MCF 10A (cell line): ENCODE data around the gene HECW1. TPM values are rescaled to one million over a fixed set of nuclear protein-coding genes. Genes with fewer than 3 reads are reported as not detected.
"Not testable (repeated sequence)": the region's sequence is repeated elsewhere in the genome, so short reads cannot be mapped to it uniquely, and the experiment has no call there.

Experiments
- BruUV-seq: library from RNA; stranded (reverse); fragments of 400-500 nt; replicated peaks from 2 replicates; lab custom pipeline; 2021; lab: Mats Ljungman, UMichigan
- CTCF ChIA-PET: fragments of 300-600 bp; sonication (Branson Sonifier 250); formaldehyde crosslinking; extraction: SDS; loops from one replicate; lab custom pipeline; 2021; ENCODE audit warnings: antibody characterized with exemption, inconsistent platforms; lab: Yijun Ruan, JAX
- POLR2A ChIA-PET: fragments of 300-600, 350-650 bp; sonication (Branson Sonifier 250); formaldehyde crosslinking; extraction: SDS; loops from one replicate; lab custom pipeline; 2020; ENCODE audit warnings: antibody characterized with exemption, inconsistent platforms; lab: Yijun Ruan, JAX
- DNase-seq: peaks from one replicate; pipeline ENCODE4 v3.0.0-alpha.2; 2018; ENCODE audit not compliant: unreplicated experiment
- H3K27ac Mint-ChIP-seq: one replicate; pipeline ENCODE4 v1.8.0; 2022; ENCODE audit warnings: mild to moderate bottlenecking, low read depth, mixed read lengths; ENCODE audit not compliant: unreplicated experiment
- H3K27me3 Mint-ChIP-seq: one replicate; pipeline ENCODE4 v1.8.0; 2022; ENCODE audit warnings: mixed read lengths; ENCODE audit not compliant: insufficient read depth, unreplicated experiment
- H3K36me3 Mint-ChIP-seq: one replicate; pipeline ENCODE4 v1.8.0; 2022; ENCODE audit warnings: mild to moderate bottlenecking, moderate library complexity, mixed read lengths; ENCODE audit not compliant: insufficient read depth, unreplicated experiment
- H3K4me1 Mint-ChIP-seq: one replicate; pipeline ENCODE4 v1.8.0; 2022; ENCODE audit warnings: mixed read lengths; ENCODE audit not compliant: insufficient read depth, unreplicated experiment
- H3K4me3 Mint-ChIP-seq: one replicate; pipeline ENCODE4 v1.8.0; 2022; ENCODE audit warnings: mild to moderate bottlenecking, moderate library complexity, mixed read lengths; ENCODE audit not compliant: unreplicated experiment
- H3K9me3 Mint-ChIP-seq: one replicate; pipeline ENCODE4 v1.8.0; 2022; ENCODE audit warnings: mixed read lengths; ENCODE audit not compliant: unreplicated experiment
- intact Hi-C: fragments of 100-400 bp; cut with micrococcal nuclease; formaldehyde crosslinking; loops from 2 replicates; pipeline ENCODE4 v1.14.1; 2022
- total RNA-seq: library from RNA; stranded (reverse); gene quantifications from 2 replicates; pipeline ENCODE4 v1.2.3, GENCODE V29; 2022
- TF ChIP-seq, protein P1 (sequence below): fragments of 200-600 bp; IDR thresholded peaks from one replicate; pipeline ENCODE4 v1.8.0; 2022; ENCODE audit warnings: antibody characterized with exemption, mild to moderate bottlenecking; ENCODE audit not compliant: unreplicated experiment

Gene HECW1
- total RNA-seq, 1 experiment from 2014 or later, result not detected

DNA sequence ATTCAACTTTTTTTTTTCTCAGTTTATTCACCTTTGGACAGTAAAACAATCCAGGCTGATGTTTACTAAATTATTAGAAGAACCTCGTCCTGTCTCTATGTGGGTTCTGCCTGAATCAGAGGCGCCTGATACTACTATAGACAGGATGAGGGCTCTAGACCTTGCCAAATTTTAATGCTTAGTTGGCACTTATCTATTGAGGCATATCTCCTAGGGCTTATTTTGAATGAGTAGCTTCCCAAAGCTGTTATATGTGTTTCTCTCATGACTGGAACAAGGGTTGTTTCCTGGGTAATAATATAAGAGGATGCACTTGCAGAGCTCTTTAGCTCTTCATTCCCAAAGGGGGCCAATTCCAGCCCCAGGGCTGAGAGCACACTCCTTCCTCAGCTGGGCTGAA is 23.6 kb downstream of the HECW1 start:
- ChIA-PET CTCF (interaction anchor here (0.7 to 1.5 kb wide), 3 partner anchors 12 to 304 kb away, joined by 3 to 11 read pairs (median 3); no protein-coding TSS in a partner anchor), POLR2A (interaction anchor here (1.3 kb wide), 1 partner anchor 12 kb away, joined by 6 read pairs; no protein-coding TSS in a partner anchor)
- no peaks in the 10 kb centered on the region for H3K27me3 Mint-ChIP-seq
- no TSS peak for BruUV-seq
- H3K4me1 Mint-ChIP-seq, result peaks cover 6% of the 10 kb centered on the region
- no peak overlapping the region for H3K4me3 Mint-ChIP-seq
- no peaks in the 10 kb centered on the region for H3K36me3 Mint-ChIP-seq
- H3K9me3 Mint-ChIP-seq, result no peaks in the 10 kb centered on the region
- TF ChIP-seq, protein P1, sequence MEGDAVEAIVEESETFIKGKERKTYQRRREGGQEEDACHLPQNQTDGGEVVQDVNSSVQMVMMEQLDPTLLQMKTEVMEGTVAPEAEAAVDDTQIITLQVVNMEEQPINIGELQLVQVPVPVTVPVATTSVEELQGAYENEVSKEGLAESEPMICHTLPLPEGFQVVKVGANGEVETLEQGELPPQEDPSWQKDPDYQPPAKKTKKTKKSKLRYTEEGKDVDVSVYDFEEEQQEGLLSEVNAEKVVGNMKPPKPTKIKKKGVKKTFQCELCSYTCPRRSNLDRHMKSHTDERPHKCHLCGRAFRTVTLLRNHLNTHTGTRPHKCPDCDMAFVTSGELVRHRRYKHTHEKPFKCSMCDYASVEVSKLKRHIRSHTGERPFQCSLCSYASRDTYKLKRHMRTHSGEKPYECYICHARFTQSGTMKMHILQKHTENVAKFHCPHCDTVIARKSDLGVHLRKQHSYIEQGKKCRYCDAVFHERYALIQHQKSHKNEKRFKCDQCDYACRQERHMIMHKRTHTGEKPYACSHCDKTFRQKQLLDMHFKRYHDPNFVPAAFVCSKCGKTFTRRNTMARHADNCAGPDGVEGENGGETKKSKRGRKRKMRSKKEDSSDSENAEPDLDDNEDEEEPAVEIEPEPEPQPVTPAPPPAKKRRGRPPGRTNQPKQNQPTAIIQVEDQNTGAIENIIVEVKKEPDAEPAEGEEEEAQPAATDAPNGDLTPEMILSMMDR, result no peak
- H3K27ac Mint-ChIP-seq, result no peak overlapping the region
- intact Hi-C loops, result no loop called here
- DNase-seq, result no peak

DNA sequence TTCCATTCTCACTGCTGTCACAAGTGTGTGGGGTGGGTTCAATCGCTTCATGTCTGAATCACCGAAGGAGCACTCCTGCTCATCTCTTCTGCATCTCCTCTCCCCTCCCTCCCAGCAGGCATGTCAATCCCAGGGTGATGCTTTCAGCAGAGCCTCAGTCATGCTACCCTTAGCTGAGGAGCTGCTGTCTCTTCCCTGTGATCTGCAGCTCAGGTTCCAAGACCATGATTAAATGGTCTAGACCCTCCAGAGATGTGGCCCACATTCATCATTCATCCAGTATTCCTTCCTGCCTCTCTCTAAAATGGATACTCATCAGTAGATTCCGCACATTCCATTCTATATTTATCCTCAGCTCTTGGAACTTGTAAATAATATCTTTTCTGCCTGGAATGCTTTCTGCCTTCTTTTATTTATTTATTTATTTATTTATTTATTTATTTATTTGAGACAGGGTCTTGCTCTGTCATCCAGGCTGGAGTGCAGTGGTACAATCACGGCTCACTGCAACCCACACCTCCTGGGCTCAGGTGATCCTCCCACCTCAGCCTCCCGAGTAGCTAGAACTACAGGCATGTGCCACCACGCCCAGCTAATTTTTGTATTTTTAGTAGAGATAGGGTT is 24.8 kb downstream of the HECW1 start:
- H3K27me3 Mint-ChIP-seq, BruUV-seq, H3K27ac Mint-ChIP-seq, H3K36me3 Mint-ChIP-seq, H3K4me3 Mint-ChIP-seq, POLR2A ChIA-PET, intact Hi-C loops, H3K9me3 Mint-ChIP-seq, H3K4me1 Mint-ChIP-seq, DNase-seq: not testable (repeated sequence)
- CTCF ChIA-PET, result interaction anchor here (0.7 kb wide), 1 partner anchor 103 kb away, joined by 3 read pairs; no protein-coding TSS in a partner anchor

DNA sequence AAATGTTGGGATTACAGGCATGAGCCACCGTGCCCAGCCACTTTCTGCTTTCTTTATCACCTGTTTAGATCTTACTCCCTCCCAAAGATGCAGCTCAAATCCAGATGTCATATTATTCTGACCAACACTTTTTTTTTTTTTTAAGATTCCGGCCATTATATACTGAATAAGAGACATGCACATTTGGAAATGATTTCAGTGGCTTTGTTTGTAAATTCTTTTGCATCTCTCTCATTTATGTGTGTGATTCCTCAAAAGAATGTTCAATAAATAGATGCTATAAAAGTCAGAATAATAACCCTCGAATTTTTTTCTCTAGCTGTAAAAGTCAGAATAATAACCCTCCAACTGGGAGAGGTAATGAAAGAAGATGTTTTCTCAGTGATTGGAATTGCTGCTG is 25.4 kb downstream of the HECW1 start:
- intact Hi-C loops, result no loop called here
- ChIA-PET CTCF (no interaction called here), POLR2A (no interaction called here)
- TF ChIP-seq, protein P1, result no peak
- no peak overlapping the region for H3K4me3 Mint-ChIP-seq
- BruUV-seq, result no TSS peak
- no peaks in the 10 kb centered on the region for H3K36me3 Mint-ChIP-seq
- H3K4me1 Mint-ChIP-seq, result peaks cover 6% of the 10 kb centered on the region
- no peak for DNase-seq
- no peaks in the 10 kb centered on the region for H3K9me3 Mint-ChIP-seq
- no peaks in the 10 kb centered on the region for H3K27me3 Mint-ChIP-seq
- H3K27ac Mint-ChIP-seq, result no peak overlapping the region

DNA sequence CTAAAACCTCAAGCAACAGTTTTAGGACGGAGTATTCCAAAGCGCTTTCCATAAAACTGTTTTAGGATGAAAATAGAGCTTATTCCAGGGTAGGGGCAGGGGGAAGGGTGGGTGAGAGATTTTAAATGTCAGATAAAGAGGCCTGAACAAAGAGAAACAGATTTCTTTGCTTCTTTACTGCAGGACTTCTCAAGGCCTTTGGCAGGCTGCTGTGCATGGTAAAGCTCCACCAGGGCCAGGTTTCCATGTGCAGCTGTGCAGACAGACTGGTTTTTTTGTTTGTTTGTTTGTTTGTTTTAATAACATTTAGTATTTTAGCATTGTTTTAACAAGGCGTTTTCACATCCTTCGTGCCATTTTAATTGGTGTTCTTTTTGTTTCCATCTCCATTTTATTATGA is 26.3 kb downstream of the HECW1 start:
- CTCF ChIA-PET, result interaction anchor here (0.7 kb wide), 1 partner anchor 17 kb away, joined by 3 read pairs; no protein-coding TSS in a partner anchor
- Mint-ChIP-seq H3K4me1 (peaks cover 6% of the 10 kb centered on the region), H3K27ac (no peak overlapping the region), H3K36me3 (no peaks in the 10 kb centered on the region), H3K4me3 (no peak overlapping the region), H3K9me3 (no peaks in the 10 kb centered on the region), H3K27me3 (no peaks in the 10 kb centered on the region)
- TF ChIP-seq, protein P1, result no peak
- no peak for DNase-seq
- intact Hi-C loops, result no loop called here
- no TSS peak for BruUV-seq
- POLR2A ChIA-PET, result no interaction called here
